ENCODE measurements around the gene PDZD2. TPM values are rescaled to one million over a fixed set of nuclear protein-coding genes. Genes with fewer than 3 reads are reported as not detected.
"Not testable (repeated sequence)": the region's sequence is repeated elsewhere in the genome, so short reads cannot be mapped to it uniquely, and the experiment has no call there.

The PDZD2 gene
- polyA plus RNA-seq, 3 donors = 0.10 TPM; not detected in 2

DNA sequence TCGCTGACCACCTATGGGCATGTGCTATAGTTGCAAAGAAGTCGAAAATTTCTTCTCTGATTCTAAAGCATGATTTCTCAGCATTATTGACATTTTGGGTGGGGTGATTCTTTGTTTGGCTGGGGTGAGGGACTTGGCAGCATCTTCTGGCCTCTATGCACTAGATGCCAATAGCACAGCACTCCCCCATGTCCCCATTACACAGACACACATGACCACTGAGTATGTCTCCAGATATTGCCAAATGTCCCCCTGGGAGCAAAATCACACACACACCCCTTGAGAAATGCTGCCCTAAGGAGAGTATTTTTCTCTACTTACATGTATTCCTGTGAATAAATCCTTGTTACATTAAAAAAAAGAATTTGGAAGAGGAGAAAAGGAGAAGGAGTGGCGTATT lies 89.1 kb downstream of the PDZD2 start:
- H3K27ac ChIP-seq (ENCODE audit: low read depth in 1 of 2, low read length in 2 of 2) = no peak overlapping the region
- H3K79me2 ChIP-seq (ENCODE audit: insufficient read depth, low read length) = no peaks in the 10 kb centered on the region
- DNase-seq = no peak
- no peaks in the 10 kb centered on the region for H3K36me3 Mint-ChIP-seq
- H3K9me3 ChIP-seq (replicated peaks in 1 of 2; ENCODE audit: control insufficient read depth in 1 of 2, insufficient read depth in 1 of 2, low read length in 2 of 2) = no peaks in the 10 kb centered on the region
- intact Hi-C loops (cut with micrococcal nuclease) = no loop called here
- H3K9ac ChIP-seq (ENCODE audit: insufficient read depth, low read length, poor library complexity, severe bottlenecking) = no peak overlapping the region
- H3K9me3 Mint-ChIP-seq = peaks cover 0 to 3% (median 0%) of the 10 kb centered on the region in 7 donors
- no peaks in the 10 kb centered on the region for H3K4me1 Mint-ChIP-seq
- H4K20me1 ChIP-seq (ENCODE audit: insufficient read depth, low read length) = no peaks in the 10 kb centered on the region
- no peaks in the 10 kb centered on the region for H3K27me3 ChIP-seq (ENCODE audit: control insufficient read depth in 2 of 2, insufficient read depth in 2 of 2, low read length in 2 of 2)
- 91% methylated on average over 1 of the region's 3 CpGs for WGBS (ENCODE audit: insufficient coverage)
- no peak overlapping the region for H3K4me3 ChIP-seq (replicated peaks in 1 of 3; ENCODE audit: low read depth in 2 of 3, low read length in 3 of 3)
- TF ChIP-seq, protein P1, sequence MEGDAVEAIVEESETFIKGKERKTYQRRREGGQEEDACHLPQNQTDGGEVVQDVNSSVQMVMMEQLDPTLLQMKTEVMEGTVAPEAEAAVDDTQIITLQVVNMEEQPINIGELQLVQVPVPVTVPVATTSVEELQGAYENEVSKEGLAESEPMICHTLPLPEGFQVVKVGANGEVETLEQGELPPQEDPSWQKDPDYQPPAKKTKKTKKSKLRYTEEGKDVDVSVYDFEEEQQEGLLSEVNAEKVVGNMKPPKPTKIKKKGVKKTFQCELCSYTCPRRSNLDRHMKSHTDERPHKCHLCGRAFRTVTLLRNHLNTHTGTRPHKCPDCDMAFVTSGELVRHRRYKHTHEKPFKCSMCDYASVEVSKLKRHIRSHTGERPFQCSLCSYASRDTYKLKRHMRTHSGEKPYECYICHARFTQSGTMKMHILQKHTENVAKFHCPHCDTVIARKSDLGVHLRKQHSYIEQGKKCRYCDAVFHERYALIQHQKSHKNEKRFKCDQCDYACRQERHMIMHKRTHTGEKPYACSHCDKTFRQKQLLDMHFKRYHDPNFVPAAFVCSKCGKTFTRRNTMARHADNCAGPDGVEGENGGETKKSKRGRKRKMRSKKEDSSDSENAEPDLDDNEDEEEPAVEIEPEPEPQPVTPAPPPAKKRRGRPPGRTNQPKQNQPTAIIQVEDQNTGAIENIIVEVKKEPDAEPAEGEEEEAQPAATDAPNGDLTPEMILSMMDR (IDR thresholded peaks at IDR 0.05) = no peak
- no peaks in the 10 kb centered on the region for H3K36me3 ChIP-seq (replicated peaks in 1 of 2; ENCODE audit: control insufficient read depth in 1 of 2, insufficient read depth in 2 of 2, low read length in 2 of 2)
- H3K4me2 ChIP-seq (replicated peaks; ENCODE audit: extremely low read depth, low read length, poor library complexity, severe bottlenecking) = no peak overlapping the region
- no peaks in the 10 kb centered on the region for H3K27me3 Mint-ChIP-seq (ENCODE audit: low read depth in 3 of 3)
- no peak overlapping the region for H2AFZ ChIP-seq (ENCODE audit: insufficient read depth, low read depth, low read length, poor library complexity, severe bottlenecking)
- H3K27ac Mint-ChIP-seq = no peak overlapping the region
- H3K4me3 Mint-ChIP-seq = no peak overlapping the region
- H3K4me1 ChIP-seq (ENCODE audit: control insufficient read depth in 1 of 2, insufficient read depth in 2 of 2, low read length in 2 of 2) = no peaks in the 10 kb centered on the region

DNA sequence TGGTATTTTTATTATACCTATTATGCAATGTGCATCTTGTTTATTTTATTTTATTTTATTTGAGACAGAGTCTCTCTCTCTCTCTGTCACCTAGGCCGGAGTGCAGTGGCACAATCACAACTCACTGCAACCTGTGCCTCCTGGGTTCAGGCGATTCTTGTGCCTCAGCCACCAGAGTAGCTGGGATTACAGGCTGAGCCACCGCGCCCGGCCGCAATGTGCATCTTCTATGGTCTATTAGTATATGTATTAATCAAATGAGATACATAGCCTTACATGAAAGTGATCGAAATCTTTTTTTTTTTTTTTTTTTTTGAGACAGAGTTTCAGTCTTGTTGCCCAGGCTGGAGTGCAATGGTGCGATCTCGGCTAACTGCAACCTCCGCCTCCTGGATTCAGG lies 89.9 kb downstream of the PDZD2 start:
- H3K36me3 ChIP-seq (replicated peaks in 1 of 2; ENCODE audit: control insufficient read depth in 1 of 2, insufficient read depth in 2 of 2, low read length in 2 of 2); H3K36me3 Mint-ChIP-seq; H3K27me3 ChIP-seq (ENCODE audit: control insufficient read depth in 2 of 2, insufficient read depth in 2 of 2, low read length in 2 of 2); H3K9ac ChIP-seq (ENCODE audit: insufficient read depth, low read length, poor library complexity, severe bottlenecking); H3K79me2 ChIP-seq (ENCODE audit: insufficient read depth, low read length); DNase-seq; H3K27ac Mint-ChIP-seq; H2AFZ ChIP-seq (ENCODE audit: insufficient read depth, low read depth, low read length, poor library complexity, severe bottlenecking); H3K4me3 ChIP-seq (replicated peaks in 1 of 3; ENCODE audit: low read depth in 2 of 3, low read length in 3 of 3); H3K27ac ChIP-seq (ENCODE audit: low read depth in 1 of 2, low read length in 2 of 2); H3K9me3 ChIP-seq (replicated peaks in 1 of 2; ENCODE audit: control insufficient read depth in 1 of 2, insufficient read depth in 1 of 2, low read length in 2 of 2); H3K4me3 Mint-ChIP-seq; H4K20me1 ChIP-seq (ENCODE audit: insufficient read depth, low read length); H3K9me3 Mint-ChIP-seq; H3K27me3 Mint-ChIP-seq (ENCODE audit: low read depth in 3 of 3); H3K4me2 ChIP-seq (replicated peaks; ENCODE audit: extremely low read depth, low read length, poor library complexity, severe bottlenecking); H3K4me1 Mint-ChIP-seq; H3K4me1 ChIP-seq (ENCODE audit: control insufficient read depth in 1 of 2, insufficient read depth in 2 of 2, low read length in 2 of 2); intact Hi-C loops (cut with micrococcal nuclease): not testable (repeated sequence)
- WGBS (ENCODE audit: insufficient coverage) = 100% methylated on average over 3 of the region's 10 CpGs

Data from CD14-positive monocyte (primary cell).